Measurements from ENCODE around the gene DCAF12L1. TPM values are rescaled to one million over a fixed set of nuclear protein-coding genes. Genes with fewer than 3 reads are reported as not detected.

The DCAF12L1 gene
- total RNA-seq, 1 donor from 2014 or later: 0.11 TPM

- H3K4me3 ChIP-seq (ENCODE audit: insufficient read depth, low read depth, low read length): no peak overlapping the region
- no peak for FAIRE-seq
- TF ChIP-seq CTCF (IDR thresholded peaks at IDR 0.05; ENCODE audit: insufficient read depth, low read depth, low read length) (no peak), EZH2 (IDR thresholded peaks at IDR 0.05; ENCODE audit: insufficient read depth, low read length) (no peak)
Observed at GRCh38 chrX:126550816-126551215, 1.8 kb downstream of the DCAF12L1 start.

GRCh38 chrX:126509923-126510322, 42.7 kb downstream of the DCAF12L1 start:
- no peaks in the 10 kb centered on the region for H3K9me3 ChIP-seq (ENCODE audit: insufficient read depth, low read depth, low read length)
- TF ChIP-seq CTCF (IDR thresholded peaks at IDR 0.05; ENCODE audit: insufficient read depth, low read depth, low read length): no peak
- no peak for TF ChIP-seq EZH2 (IDR thresholded peaks at IDR 0.05; ENCODE audit: insufficient read depth, low read length)
- H3K27ac Mint-ChIP-seq (ENCODE audit: unreplicated experiment): no peak overlapping the region
- peaks cover 3% of the 10 kb centered on the region for H3K9me3 Mint-ChIP-seq (ENCODE audit: unreplicated experiment)
- H3K4me3 Mint-ChIP-seq (ENCODE audit: unreplicated experiment): no peak overlapping the region
- H3K36me3 ChIP-seq (ENCODE audit: insufficient read depth, low read length): no peaks in the 10 kb centered on the region
- H3K36me3 Mint-ChIP-seq (ENCODE audit: low read depth, unreplicated experiment): no peaks in the 10 kb centered on the region
- H3K27me3 Mint-ChIP-seq (ENCODE audit: low read depth, unreplicated experiment): no peaks in the 10 kb centered on the region
- no peaks in the 10 kb centered on the region for H3K27me3 ChIP-seq (ENCODE audit: insufficient read depth, low read length)
- no peak for FAIRE-seq
- H3K4me1 Mint-ChIP-seq (ENCODE audit: low read depth, unreplicated experiment): no peaks in the 10 kb centered on the region
- no peak overlapping the region for H3K4me2 ChIP-seq (ENCODE audit: low read length)
- no peak for DNase-seq (ENCODE audit: low read depth)
- no peaks in the 10 kb centered on the region for H4K20me1 ChIP-seq (ENCODE audit: insufficient read depth, low read length)
- no peak overlapping the region for H2AFZ ChIP-seq (ENCODE audit: low read depth, low read length)
- no peaks in the 10 kb centered on the region for H3K79me2 ChIP-seq (ENCODE audit: insufficient read depth, low read length)
- H3K9ac ChIP-seq (ENCODE audit: low read length): no peak overlapping the region
- no peak overlapping the region for H3K4me3 ChIP-seq (ENCODE audit: insufficient read depth, low read depth, low read length)
- no peaks in the 10 kb centered on the region for H3K4me1 ChIP-seq (ENCODE audit: insufficient read depth, low read length)
- H3K27ac ChIP-seq (ENCODE audit: low read depth, low read length): no peak overlapping the region

More at GRCh38 chrX:126550816-126551215, 1.8 kb downstream of the DCAF12L1 start:
- Histone ChIP-seq H3K9me3 (ENCODE audit: insufficient read depth, low read depth, low read length) (no peaks in the 10 kb centered on the region), H3K4me1 (ENCODE audit: insufficient read depth, low read length) (no peaks in the 10 kb centered on the region), H3K79me2 (ENCODE audit: insufficient read depth, low read length) (no peaks in the 10 kb centered on the region), H2AFZ (ENCODE audit: low read depth, low read length) (no peak overlapping the region), H3K36me3 (ENCODE audit: insufficient read depth, low read length) (no peaks in the 10 kb centered on the region), H3K27me3 (ENCODE audit: insufficient read depth, low read length) (no peaks in the 10 kb centered on the region), H4K20me1 (ENCODE audit: insufficient read depth, low read length) (no peaks in the 10 kb centered on the region), H3K9ac (ENCODE audit: low read length) (no peak overlapping the region), H3K27ac (ENCODE audit: low read depth, low read length) (no peak overlapping the region), H3K4me2 (ENCODE audit: low read length) (no peak overlapping the region)
- H3K9me3 Mint-ChIP-seq (ENCODE audit: unreplicated experiment): peaks cover 2% of the 10 kb centered on the region
- H3K27me3 Mint-ChIP-seq (ENCODE audit: low read depth, unreplicated experiment): peaks cover 10% of the 10 kb centered on the region
- no peak for DNase-seq (ENCODE audit: low read depth)
- peak overlapping the region; percentile 35 for H3K4me3 Mint-ChIP-seq (ENCODE audit: unreplicated experiment)
- H3K4me1 Mint-ChIP-seq (ENCODE audit: low read depth, unreplicated experiment): no peaks in the 10 kb centered on the region
- H3K36me3 Mint-ChIP-seq (ENCODE audit: low read depth, unreplicated experiment): no peaks in the 10 kb centered on the region
- H3K27ac Mint-ChIP-seq (ENCODE audit: unreplicated experiment): no peak overlapping the region

All from astrocyte (in vitro differentiated cells and primary cell).